Measurements from ENCODE around the gene EFCAB8.
"Not testable (repeated sequence)": the region's sequence is repeated elsewhere in the genome, so short reads cannot be mapped to it uniquely, and the experiment has no call there.

Gene EFCAB8

GRCh38 chr20:32889281-32889680 lies 30.6 kb downstream of the EFCAB8 start:
- no peak for DNase-seq

DNA sequence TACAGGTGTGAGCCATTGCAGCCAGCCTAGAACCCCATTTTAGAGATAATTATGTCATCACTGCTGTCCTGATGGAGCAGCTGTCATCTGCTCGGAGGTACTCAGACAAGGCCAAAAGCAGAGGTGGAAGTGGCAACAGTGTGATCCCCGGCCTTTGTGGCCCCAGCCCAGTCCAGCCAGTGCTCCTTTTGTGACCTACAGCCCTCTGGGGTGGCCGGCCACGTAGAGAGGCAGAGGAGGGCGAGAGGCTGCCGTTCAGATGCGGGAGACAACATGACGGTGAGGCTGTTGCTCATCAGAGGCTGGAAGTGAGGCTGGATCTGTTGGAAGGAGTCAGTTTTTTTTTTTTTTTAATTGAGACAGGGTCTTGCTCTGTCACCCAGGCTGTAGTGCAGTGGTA lies 32.8 kb downstream of the EFCAB8 start:
- DNase-seq: no peak

GRCh38 chr20:32891926-32892660 lies 33.4 kb downstream of the EFCAB8 start:
- no peak for DNase-seq

DNA sequence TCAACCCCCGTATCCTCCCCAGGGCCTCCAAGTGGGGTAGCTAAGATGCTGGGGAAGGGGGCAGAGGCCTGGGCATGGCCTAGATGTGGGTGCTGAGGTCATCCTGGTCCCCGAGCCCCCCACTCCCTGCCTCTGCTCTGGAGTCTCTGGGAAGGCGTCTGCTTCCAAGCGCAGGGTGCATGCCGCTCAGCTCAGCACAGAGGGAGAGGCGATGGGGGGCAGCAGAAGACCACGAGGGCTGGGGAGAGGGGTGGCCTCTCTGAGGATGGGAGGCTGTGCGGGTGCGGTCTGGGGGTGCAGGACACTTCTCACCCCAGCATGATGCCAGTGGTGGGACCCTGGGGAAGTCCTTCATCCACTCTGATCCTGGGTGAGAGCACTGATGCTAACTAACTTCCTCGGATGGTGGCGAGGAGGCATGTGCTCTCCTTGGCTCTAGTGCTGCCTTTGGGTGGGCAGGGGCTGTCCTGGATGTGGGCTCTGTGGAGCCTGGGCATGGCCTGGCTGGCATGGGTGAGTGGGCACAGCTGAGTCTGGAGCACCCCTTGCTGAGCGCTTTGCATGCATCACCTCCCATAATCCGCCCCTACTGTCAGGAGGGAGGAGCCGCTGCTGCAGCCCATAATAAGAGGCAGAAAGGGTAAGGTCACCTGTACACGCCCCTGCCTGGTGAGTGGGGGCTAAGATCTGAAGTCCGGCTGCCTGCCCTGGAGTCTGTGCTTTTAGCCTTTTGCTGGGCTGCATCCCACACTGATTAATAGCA lies 34.7 kb downstream of the EFCAB8 start:
- DNase-seq: no peak

GRCh38 chr20:32894026-32894483 lies 35.3 kb downstream of the EFCAB8 start:
- no peak for DNase-seq

- DNase-seq: no peak
These were observed 36.1 kb downstream of the EFCAB8 start for GRCh38 chr20:32894711-32895355.

DNA sequence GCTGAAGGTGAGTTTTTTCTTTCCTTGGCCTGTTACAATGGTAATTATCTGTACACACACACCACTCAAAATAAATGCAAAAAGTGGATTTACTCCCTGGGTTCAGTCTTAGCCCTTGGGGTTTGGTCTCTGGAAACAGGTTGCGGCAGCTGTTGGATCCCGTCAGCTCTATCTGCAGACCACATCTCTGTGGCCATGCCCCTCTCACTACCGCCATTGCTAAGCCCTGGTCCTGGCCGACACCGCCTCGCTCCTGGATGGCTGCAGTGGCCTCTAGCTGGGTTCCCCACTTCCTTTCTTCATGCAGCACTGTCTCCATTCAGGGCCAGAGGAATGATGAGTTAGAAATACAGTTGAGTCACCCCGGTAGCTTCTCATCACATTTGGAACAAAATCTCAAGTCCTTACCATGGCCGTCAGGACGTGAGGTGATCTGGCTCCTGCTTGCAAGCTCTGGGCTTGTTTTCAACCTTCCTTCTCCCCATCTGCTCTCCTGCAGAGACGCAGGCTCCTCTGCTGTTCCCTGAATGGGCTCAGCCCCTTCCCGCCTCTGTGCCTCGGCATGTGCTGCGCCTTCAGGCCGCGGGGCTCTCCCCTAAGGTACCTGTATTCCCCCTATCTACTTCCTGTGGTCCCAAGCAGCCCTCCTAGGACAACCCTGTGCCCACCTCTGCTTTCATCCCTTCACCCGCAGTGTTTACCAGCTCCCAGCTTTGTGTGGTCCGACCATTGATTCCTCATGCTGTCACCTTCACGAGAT lies 38.0 kb downstream of the EFCAB8 start:
- no peak for DNase-seq

DNA sequence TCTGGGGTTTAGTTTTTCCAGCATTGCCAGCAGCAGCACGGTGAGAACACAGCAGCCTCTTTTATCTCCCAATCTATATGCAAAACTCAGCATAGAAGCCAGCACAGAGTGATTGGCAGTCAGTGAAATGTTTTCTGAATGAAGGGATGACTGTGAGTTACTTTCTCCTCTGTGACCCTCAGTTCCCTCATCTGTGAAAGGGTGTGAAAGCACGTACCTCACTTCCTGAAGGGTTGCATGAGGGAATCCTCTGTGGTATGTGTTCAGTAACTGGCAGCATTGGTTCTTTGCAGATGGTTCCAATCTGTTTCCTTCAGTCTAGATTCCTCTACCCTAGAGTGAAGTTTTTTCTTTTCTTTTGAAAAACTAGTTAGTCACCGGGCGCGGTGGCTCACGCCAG lies 40.0 kb downstream of the EFCAB8 start:
- DNase-seq: no peak

DNA sequence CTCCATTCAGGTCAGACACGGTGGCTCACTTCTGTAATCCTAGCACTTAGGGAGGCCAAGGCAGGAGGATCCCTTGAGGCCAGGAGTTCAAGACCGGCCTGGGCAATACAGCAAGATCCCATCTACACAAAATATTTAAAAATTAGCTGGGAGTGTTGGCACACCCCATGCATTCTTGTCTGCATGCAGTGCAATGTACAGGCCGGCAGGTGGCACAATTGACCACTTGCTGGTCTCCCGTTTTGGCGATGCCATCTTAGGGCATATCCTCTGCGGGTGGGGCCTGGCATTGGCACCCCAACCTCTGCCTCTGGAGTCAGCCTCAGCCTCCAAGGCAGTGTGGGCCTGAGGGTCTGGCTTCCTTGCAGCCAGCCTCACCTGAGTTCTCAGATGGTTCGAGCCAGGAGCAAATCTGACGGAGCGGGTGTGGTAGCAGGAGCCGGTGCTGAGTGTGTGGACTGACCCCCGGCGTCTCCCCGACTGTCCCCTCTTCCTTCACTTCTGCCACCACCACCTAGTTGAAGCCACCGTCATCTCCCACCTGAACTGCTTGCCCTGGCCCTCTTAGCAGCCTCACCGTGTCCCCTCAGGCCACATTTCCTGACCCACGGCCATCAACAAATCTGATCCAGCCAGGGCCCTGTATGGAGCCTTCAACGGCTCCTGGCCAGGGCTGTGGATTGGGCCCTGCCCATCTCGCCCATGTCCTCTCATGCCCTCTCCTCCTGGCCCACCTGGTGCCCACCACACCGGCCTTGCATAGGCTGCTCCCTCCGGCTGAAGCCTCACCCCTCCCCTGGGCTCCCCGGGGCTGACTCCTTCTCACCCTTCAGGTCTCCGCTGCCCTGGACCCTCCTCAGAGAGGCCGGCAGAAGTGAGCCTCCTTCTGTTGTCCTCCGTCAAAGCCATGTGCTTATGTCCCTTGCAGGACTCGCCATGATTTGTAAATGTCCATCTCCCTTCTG lies 44.0 kb downstream of the EFCAB8 start:
- DNase-seq: peak; percentile 73 to 74

DNA sequence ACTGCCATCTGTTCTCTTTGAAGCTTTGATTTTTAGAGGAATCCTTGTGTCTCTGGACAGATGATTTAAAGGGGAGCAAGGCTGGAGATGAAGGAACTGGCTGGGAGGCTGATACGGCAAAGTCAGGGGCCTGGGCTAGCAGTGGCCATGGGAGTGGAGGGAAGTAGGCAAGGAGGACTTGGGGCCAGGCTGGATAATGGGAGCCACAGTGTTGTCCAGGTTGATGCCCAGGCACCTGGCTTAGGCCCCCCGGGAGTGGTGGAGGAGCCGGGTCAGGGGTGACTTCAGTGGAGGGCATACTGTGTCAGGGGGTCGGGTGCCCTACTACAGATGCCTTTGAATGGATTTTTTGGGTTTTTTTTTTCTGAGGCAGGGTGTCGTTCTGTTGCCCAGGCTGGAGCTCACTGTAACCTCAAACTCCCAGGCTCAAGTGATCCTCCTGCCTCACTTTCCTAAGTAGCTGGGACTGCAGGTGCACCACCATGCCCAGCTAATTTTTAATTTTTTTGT lies 45.0 kb downstream of the EFCAB8 start:
- DNase-seq: no peak

DNA sequence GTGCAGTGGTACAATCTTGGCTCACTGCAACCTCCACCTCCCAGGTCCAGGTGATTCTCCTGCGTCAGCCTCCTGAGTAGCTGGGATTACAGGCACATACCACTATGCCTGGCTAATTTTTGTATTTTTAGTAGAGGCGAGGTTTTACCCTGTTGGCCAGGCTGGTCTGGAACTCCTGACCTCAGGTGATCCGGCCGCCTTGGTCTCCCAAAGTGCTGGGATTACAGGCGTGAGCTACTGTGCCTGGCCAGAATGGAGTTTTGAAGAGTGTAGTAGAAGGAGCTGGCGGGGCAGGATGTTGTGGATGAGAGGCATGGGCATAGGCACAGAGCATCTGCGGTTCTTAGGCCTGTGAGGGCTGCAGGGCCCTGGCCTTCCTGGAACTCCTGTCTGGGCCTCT lies 46.0 kb downstream of the EFCAB8 start:
- DNase-seq: not testable (repeated sequence)

DNA sequence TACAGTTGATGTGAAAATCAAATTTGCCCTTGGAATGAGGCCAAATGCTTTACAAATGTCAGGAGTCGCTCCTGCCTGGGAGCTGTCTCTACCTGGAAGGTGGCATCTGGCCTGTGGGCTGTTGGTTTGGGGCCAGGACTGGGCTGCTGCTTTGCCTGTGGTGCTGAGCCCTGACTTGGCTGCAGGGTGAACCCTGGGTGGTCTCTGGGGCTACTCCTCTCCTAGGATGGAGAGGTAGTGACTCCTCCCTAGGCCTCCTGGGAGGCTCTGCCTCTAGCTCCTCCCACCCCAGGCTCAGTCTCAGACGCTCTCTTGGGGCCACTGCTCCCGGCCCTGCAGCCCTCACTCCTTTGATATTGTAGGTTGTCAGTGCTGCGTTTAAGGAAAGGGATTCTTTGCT lies 47.5 kb downstream of the EFCAB8 start:
- DNase-seq: no peak

- DNase-seq: no peak
These were observed 48.3 kb downstream of the EFCAB8 start for GRCh38 chr20:32906871-32907495.

DNA sequence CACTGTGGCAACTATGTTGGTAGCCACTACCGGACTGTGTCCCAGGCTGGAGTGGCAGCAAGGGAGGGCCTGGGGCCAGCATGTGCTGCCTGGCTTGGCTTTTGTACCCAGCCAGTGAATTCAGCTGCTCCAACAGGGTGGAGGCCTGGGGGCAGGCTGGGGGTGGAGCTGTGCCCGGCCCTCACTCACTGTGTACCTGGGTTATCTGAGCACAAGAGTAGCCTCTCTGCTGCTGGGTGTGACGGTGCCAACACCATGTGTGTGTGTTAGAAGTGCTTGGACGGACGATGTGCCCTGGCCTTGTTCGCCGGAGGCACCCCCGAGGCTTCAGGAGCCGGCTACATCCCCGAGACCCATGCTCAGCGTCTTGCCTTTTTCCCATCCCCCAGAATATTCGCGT lies 49.2 kb downstream of the EFCAB8 start:
- DNase-seq: no peak

DNA sequence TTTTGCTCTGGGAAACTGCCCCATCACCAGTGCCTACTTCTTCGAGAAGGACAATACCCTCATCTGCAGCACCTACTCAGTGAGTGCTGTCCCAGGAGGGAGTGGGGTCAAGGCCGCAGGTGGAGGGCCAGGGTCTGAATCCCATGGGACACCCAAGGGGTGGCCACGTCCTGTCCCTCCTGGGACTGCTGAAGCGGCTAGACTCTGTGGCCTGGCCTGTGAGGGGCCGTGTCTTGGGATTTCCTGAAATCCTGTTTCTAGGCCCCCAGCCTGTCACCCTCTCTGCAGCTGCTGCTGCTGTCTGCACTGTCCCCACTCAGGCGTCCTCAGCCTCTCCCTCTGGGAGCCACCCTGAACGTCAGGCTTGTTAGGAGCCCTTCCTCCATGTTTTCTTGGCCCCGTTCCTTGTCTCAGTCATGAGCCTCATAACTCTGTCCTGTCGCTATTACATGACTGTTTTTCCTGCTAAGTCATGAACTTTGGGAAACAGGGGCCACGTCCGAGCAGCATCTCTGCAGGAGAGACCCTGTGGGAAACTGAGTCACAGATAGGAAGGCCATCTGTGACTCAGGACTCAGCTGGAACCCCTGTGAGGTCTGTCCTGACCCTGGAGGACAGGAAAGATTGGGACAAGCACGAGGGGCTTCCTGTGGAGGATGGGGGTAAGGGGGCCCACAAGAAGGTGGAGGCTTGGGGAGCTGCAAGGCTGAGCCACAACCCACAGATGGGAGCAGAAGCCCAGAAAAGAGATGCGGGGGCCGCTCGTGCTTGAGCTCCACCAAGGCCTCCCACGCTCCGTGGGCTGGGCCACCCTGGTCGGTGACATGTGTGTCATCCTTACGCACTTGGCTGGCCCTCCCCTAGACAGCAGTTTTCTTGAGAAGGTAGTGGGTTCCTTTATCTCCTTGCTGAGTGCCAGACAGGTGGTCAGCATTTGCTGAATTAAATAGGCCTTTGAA lies 49.9 kb downstream of the EFCAB8 start:
- no peak for DNase-seq

DNA sequence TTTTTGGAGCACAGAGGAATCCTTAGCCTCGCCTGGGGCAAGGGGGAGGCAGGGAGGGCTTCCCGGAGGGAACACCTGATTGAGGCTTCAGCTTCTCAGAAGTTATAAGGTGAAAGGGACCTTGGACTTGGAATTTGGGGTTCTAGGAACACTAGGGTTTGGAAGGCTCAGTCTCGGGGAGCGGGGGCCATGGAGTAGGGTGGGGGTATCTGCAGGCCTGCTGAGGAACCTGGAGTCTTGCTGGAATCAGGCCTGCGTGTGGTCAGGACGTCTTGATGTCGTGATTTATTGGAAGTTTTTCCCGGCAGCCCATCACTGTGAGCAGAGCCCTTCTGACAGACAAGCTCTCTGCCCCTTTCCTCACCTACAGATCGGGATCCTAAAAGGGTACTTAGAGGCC lies 50.7 kb downstream of the EFCAB8 start:
- DNase-seq: no peak

DNA sequence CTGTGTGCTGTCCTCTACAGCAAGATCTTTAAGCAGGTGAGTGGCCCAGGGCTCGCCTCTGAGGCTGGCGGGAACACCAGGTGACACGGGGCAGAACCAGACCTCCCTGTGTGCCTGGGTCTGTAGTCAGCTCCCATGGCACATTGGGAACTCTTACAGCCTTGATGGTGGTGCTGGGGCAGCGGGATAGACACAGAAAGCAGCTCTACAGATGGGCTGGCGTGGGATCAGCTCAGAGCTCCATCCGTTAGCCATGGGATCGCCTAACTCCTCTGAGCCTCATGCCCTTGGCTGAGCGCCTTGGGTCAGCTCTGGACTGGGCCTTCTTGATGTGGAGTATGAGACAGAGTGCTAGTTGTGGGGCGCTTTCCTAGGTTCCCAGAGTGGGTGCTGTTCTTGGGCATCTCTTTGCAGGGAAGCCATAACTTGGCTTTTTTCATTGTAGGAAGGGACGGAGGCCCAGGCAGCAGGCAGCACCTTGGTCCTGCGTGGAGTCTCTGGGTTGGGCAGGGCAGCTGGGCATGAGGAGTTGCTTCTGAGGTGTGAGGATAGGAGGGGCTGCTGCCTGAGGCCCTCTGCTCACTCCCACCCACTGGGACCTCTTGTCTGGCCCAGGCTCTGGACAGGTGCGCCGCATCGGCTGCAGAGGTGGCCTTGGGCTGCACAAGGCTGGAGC lies 51.3 kb downstream of the EFCAB8 start:
- no peak for DNase-seq

DNA sequence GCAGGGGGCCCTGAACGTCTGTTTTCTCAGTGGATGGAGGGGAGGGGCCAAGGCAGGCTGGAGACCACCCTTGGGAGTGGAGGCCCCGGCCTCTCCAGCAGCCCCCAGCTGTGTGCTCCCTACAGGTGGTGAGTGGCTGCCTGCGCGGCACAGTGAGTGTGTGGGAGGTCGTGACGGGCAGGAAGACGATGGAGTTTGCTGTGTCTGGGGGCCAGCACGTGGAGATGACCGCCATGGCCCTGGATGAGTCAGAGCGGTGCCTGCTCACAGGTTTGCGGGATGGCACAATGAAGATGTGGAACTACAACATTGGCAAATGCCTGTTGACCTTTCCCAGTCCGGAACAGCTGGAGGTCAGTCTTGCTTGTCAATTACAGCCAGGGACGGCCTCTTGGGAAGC lies 52.6 kb downstream of the EFCAB8 start:
- DNase-seq: no peak

- no peak for DNase-seq
These were observed 54.0 kb downstream of the EFCAB8 start for GRCh38 chr20:32912688-32913087.
